Fibroblast of peridontal ligament (primary cell): ENCODE data around the gene BANK1.
A peak's percentile ranks its signal among the peaks of the same experiment; 100 is the strongest.
"Not testable (repeated sequence)": the region's sequence is repeated elsewhere in the genome, so short reads cannot be mapped to it uniquely, and the experiment has no call there.

ENCODE experiments used
- DNase-seq: peaks from one replicate; pipeline ENCODE4 v3.0.0-alpha.2; 2010; ENCODE audit errors: extremely low read depth

Gene BANK1

DNA sequence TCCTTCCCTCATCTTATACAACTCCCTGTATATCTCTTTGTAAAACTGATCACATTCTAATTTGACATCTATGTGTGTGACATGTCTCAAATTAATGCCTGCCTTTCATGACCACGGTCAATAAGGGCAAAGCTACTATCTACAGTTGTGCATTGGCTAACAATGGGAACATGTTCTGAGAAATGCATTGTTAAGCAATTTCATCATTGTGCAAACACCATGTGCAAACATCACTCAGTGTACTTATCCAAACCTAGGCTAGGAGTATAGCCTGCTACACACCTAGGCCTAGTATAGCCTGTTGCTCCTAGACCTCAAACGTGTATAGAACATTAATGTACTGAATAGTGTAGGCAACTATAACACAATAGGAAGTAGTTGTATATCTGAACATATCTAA lies 95.0 kb downstream of the BANK1 start:
- DNase-seq: no peak

- no peak for DNase-seq
Measured at GRCh38 chr4:101886826-101887225, 96.3 kb downstream of the BANK1 start.

DNA sequence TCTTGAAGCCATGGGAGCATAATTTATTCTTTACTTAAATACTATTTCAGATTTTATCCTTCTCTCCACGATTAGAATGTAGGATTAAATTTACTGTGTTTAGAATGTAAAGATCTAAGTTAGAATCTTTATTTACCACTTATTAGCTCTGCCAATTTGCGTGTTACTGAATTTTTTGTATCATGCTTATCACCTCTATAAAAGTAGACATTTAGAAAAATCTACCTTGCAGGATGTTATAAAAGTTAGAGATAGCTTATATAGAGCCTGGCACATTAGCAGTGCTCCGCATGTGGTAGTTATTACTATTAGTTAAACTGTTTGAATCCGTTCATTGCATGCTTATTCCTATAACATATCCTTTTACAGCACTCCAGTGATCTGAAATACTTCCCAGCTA lies 97.9 kb downstream of the BANK1 start:
- DNase-seq: no peak

DNA sequence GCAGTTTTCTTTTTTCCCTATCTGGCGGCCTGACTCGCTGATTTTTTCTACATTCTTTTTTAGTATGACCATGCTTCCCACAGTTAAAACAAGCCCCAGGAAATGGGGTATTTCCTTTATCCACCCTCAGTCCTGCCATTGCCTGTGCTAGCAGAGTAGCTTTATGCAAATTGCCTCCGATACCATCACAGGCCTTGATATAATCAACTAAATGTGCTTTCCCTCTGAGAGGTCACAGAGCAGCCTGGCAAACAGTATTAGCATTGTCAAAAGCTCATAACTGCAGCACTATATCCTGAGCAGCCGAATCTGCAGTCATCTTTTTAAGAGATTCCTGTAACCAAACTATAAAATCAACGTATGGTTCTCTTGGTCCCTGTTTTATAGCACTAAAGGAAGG lies 115.0 kb downstream of the BANK1 start:
- not testable (repeated sequence) for DNase-seq

GRCh38 chr4:101910786-101911373 lies 120.3 kb downstream of the BANK1 start:
- DNase-seq: no peak

GRCh38 chr4:101911616-101912015 lies 121.1 kb downstream of the BANK1 start:
- no peak for DNase-seq

- DNase-seq: no peak
Measured at GRCh38 chr4:101914761-101915160, 124.2 kb downstream of the BANK1 start.

GRCh38 chr4:101919373-101919977 lies 128.9 kb downstream of the BANK1 start:
- no peak for DNase-seq

GRCh38 chr4:101921370-101921769 lies 130.8 kb downstream of the BANK1 start:
- no peak for DNase-seq

DNA sequence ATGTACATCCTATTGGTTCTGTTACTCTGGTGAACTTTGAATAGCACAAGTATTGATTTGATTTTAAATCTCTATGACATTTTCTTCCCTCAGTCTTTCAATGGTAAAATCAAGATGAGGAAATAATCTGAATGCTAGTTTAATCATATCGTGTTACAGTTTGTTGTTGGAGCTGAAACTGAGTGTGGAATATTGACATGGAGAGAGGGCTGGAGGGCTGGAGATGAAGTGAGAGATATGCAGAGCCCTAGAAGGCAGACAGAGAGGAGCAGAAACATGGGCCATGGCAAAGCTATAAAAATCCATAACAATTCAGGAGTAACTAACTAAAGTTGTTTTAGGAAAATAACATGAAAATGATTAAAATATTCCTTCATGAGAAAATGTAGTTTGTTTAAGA lies 141.1 kb downstream of the BANK1 start:
- no peak for DNase-seq

- DNase-seq: no peak
Measured at GRCh38 chr4:101933855-101934254, 143.3 kb downstream of the BANK1 start.

GRCh38 chr4:101938836-101939235 lies 148.3 kb downstream of the BANK1 start:
- no peak for DNase-seq

GRCh38 chr4:101941816-101942358 lies 151.4 kb downstream of the BANK1 start:
- no peak for DNase-seq

DNA sequence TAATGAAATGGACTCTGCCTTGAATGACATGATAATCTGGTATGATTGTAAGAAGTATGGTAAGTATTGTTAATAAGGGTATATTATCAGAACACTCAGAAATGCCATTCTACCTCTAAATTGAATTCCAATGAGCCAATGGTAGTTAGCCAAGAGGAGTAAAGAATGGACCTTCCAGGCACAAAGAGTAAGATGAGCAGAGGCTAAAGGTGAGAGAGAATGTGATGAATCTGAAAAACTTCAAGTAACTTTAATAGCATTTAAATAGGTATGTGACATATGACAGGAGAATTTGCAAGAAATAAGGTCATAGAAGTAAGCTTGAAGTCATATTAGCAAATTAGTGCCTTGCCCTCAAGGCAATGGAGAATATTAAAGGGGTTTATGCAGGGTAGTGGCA lies 152.4 kb downstream of the BANK1 start:
- DNase-seq: no peak

DNA sequence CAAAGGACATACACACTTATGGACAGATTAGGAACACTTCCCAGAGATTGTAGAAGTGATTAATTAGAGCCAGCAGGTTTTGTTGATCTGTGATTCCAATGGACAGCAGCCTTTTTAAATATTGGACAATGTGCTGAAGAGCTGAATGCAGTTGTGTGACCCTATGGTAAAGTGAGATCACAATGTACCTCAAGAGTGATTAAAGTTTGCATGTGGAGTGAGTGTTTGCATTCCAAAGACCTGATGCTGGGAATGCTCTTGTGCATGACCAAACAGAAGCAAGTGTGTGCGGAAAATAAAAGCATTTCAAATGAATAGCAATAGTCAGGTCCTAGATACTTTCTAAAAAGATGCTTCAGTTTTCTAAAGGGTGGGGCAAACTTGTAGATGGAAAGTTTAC lies 154.1 kb downstream of the BANK1 start:
- peak; percentile 16 for DNase-seq

- DNase-seq: no peak
Measured at GRCh38 chr4:101948055-101948454, 157.5 kb downstream of the BANK1 start.

- DNase-seq: no peak
Measured at GRCh38 chr4:101948951-101949350, 158.4 kb downstream of the BANK1 start.

DNA sequence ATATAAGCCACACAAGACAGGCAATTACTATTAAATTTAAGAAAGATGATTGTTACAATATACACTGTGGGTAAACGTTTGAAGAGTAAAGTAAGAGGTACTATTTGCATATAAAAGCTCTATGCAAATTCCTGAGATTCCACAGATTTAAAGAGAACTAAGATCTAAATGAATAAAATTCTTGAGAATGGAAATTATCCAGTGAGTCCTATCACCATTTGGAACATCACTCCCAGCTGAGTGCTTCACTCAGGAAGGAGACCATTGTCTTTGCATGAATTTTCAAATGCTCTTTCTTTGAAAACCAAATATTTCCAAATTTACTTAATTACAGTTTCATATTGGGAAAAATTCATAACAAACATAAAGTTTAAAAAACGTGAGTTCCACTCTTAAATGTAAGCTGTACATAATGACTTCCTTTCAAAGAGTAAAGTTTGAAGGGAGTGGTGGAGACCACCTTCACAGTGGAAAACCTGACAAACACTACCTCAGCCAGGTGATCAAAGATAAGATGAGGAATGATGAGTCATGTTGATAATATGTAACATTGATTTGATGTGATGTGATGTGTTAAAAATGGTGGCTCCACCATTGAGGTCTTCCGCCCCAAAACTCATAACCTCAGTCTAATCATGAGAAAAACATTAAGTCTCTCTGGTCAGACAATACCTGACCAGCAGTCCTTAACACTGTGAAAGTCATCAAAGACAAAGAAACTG lies 159.9 kb downstream of the BANK1 start:
- DNase-seq: no peak

GRCh38 chr4:101952985-101953384 lies 162.5 kb downstream of the BANK1 start:
- DNase-seq: no peak

- peak; percentile 34 for DNase-seq
Measured at GRCh38 chr4:101953949-101954348, 163.4 kb downstream of the BANK1 start.

- DNase-seq: peak; percentile 11
Measured at GRCh38 chr4:101954351-101954750, 163.8 kb downstream of the BANK1 start.

- DNase-seq: no peak
Measured at GRCh38 chr4:101954975-101955678, 164.6 kb downstream of the BANK1 start.
